ELF-1 (cell line): ENCODE results near the gene RGS9.

Source experiments
- DNase-seq: peaks from one replicate; pipeline ENCODE4 v3.0.0-alpha.2; 2016; ENCODE audit warnings: low read depth, low spot score

RGS9 gene

GRCh38 chr17:65181237-65182061 is 44.3 kb downstream of the RGS9 start:
- DNase-seq = no peak

- no peak for DNase-seq
These were observed 45.1 kb downstream of the RGS9 start for GRCh38 chr17:65182233-65182632.

- peak; percentile 66 for DNase-seq
These were observed 46.6 kb downstream of the RGS9 start for GRCh38 chr17:65183736-65184135.

- DNase-seq = no peak
These were observed 47.2 kb downstream of the RGS9 start for GRCh38 chr17:65184235-65184959.

GRCh38 chr17:65185062-65185461 is 47.9 kb downstream of the RGS9 start:
- no peak for DNase-seq

GRCh38 chr17:65185668-65186382 is 48.7 kb downstream of the RGS9 start:
- DNase-seq = no peak

- no peak for DNase-seq
These were observed 53.4 kb downstream of the RGS9 start for GRCh38 chr17:65190467-65191097.

GRCh38 chr17:65191811-65192740 is 54.9 kb downstream of the RGS9 start:
- no peak for DNase-seq

GRCh38 chr17:65193305-65193704 is 56.1 kb downstream of the RGS9 start:
- DNase-seq = no peak

- DNase-seq = no peak
These were observed 56.6 kb downstream of the RGS9 start for GRCh38 chr17:65193716-65194293.

- DNase-seq = no peak
These were observed 57.6 kb downstream of the RGS9 start for GRCh38 chr17:65194670-65195334.

GRCh38 chr17:65195716-65196115 is 58.5 kb downstream of the RGS9 start:
- DNase-seq = no peak

GRCh38 chr17:65196617-65197016 is 59.4 kb downstream of the RGS9 start:
- DNase-seq = no peak

GRCh38 chr17:65197201-65197600 is 60.0 kb downstream of the RGS9 start:
- no peak for DNase-seq

GRCh38 chr17:65198653-65199382 is 61.6 kb downstream of the RGS9 start:
- DNase-seq = peak; percentile 64

GRCh38 chr17:65201331-65201730 is 64.2 kb downstream of the RGS9 start:
- no peak for DNase-seq

GRCh38 chr17:65202844-65203571 is 65.8 kb downstream of the RGS9 start:
- DNase-seq = no peak

- no peak for DNase-seq
These were observed 66.8 kb downstream of the RGS9 start for GRCh38 chr17:65204001-65204400.
